ENCODE data around the gene BSG.

- no peak for TF ChIP-seq CTCF (IDR thresholded peaks at IDR 0.05)
- TF ChIP-seq POLR2A (IDR thresholded peaks at IDR 0.05; ENCODE audit: low read depth), result no peak
- no peak for TF ChIP-seq POLR2AphosphoS5 (IDR thresholded peaks at IDR 0.05)
- no peak for TF ChIP-seq EP300 (IDR thresholded peaks at IDR 0.05)
Observed at GRCh38 chr19:540867-541637, 31.3 kb upstream of the BSG start.

All from esophagus muscularis mucosa (tissue), 4 donors.